ENCODE results near the gene ABCC9. TPM values are rescaled to one million over a fixed set of nuclear protein-coding genes. Genes with fewer than 3 reads are reported as not detected.

Gene ABCC9
- total RNA-seq (2014; rRNA removed; shearing (Covaris generic); ENCODE audit: low replicate concordance): not detected in 2 replicates

GRCh38 chr12:21940549-21941505 lies at the start of gene ABCC9:
Gene ABCC9, minus strand, starts transcription at chr12:21941426. Its CDS starts 4,752 bp downstream, at chr12:21936674.
- Histone ChIP-seq H2AFZ (ENCODE audit: low read length) (no peak within 1 kb of the TSS), H3K4me3 (ENCODE audit: low read length) (no peak within 1 kb of the TSS), H3K36me3 (ENCODE audit: insufficient read depth, low read length) (no peaks in the 10 kb centered on the region), H3K9ac (ENCODE audit: low read length) (no peak within 1 kb of the TSS), H3K4me1 (ENCODE audit: low read length) (no peaks in the 10 kb centered on the region), H4K20me1 (ENCODE audit: insufficient read depth, low read depth, low read length) (no peaks in the 10 kb centered on the region), H3K79me2 (ENCODE audit: low read length) (no peaks in the 10 kb centered on the region), H3K27ac (ENCODE audit: low read length) (no peak within 1 kb of the TSS), H3K4me2 (ENCODE audit: low read depth, low read length, poor library complexity, severe bottlenecking) (no peak within 1 kb of the TSS), H3K27me3 (ENCODE audit: low read length) (no peaks in the 10 kb centered on the region), H3K9me2 (replicated peaks; ENCODE audit: insufficient read depth, low read length) (no peaks in the 10 kb centered on the region), H3K9me3 (ENCODE audit: low read length) (no peaks in the 10 kb centered on the region)
- no peak for DNase-seq

- no peak overlapping the region for H3K9ac ChIP-seq (ENCODE audit: low read length)
- no peaks in the 10 kb centered on the region for H4K20me1 ChIP-seq (ENCODE audit: insufficient read depth, low read depth, low read length)
- no peaks in the 10 kb centered on the region for H3K27me3 ChIP-seq (ENCODE audit: low read length)
- no peaks in the 10 kb centered on the region for H3K9me2 ChIP-seq (replicated peaks; ENCODE audit: insufficient read depth, low read length)
- no peak overlapping the region for H3K27ac ChIP-seq (ENCODE audit: low read length)
- peak; percentile 69 for DNase-seq
- no peaks in the 10 kb centered on the region for H3K9me3 ChIP-seq (ENCODE audit: low read length)
- H2AFZ ChIP-seq (ENCODE audit: low read length): no peak overlapping the region
- H3K4me1 ChIP-seq (ENCODE audit: low read length): peaks cover 12% of the 10 kb centered on the region
- H3K36me3 ChIP-seq (ENCODE audit: insufficient read depth, low read length): no peaks in the 10 kb centered on the region
- no peak overlapping the region for H3K4me3 ChIP-seq (ENCODE audit: low read length)
- H3K79me2 ChIP-seq (ENCODE audit: low read length): no peaks in the 10 kb centered on the region
- no peak overlapping the region for H3K4me2 ChIP-seq (ENCODE audit: low read depth, low read length, poor library complexity, severe bottlenecking)
These were observed 48.7 kb upstream of the ABCC9 start for GRCh38 chr12:21989819-21990412.

- no peak overlapping the region for H3K9ac ChIP-seq (ENCODE audit: low read length)
- H3K27ac ChIP-seq (ENCODE audit: low read length): no peak overlapping the region
- H3K4me3 ChIP-seq (ENCODE audit: low read length): no peak overlapping the region
- H3K9me3 ChIP-seq (ENCODE audit: low read length): no peaks in the 10 kb centered on the region
- H4K20me1 ChIP-seq (ENCODE audit: insufficient read depth, low read depth, low read length): no peaks in the 10 kb centered on the region
- no peaks in the 10 kb centered on the region for H3K9me2 ChIP-seq (replicated peaks; ENCODE audit: insufficient read depth, low read length)
- H3K27me3 ChIP-seq (ENCODE audit: low read length): no peaks in the 10 kb centered on the region
- DNase-seq: no peak
- H2AFZ ChIP-seq (ENCODE audit: low read length): no peak overlapping the region
- no peaks in the 10 kb centered on the region for H3K36me3 ChIP-seq (ENCODE audit: insufficient read depth, low read length)
- H3K4me2 ChIP-seq (ENCODE audit: low read depth, low read length, poor library complexity, severe bottlenecking): no peak overlapping the region
- H3K79me2 ChIP-seq (ENCODE audit: low read length): no peaks in the 10 kb centered on the region
- H3K4me1 ChIP-seq (ENCODE audit: low read length): peaks cover 12% of the 10 kb centered on the region
These were observed 47.4 kb upstream of the ABCC9 start for GRCh38 chr12:21988619-21989018.

- H3K9ac ChIP-seq (ENCODE audit: low read length): no peak overlapping the region
- no peaks in the 10 kb centered on the region for H3K9me3 ChIP-seq (ENCODE audit: low read length)
- no peaks in the 10 kb centered on the region for H3K36me3 ChIP-seq (ENCODE audit: insufficient read depth, low read length)
- H3K9me2 ChIP-seq (replicated peaks; ENCODE audit: insufficient read depth, low read length): no peaks in the 10 kb centered on the region
- no peaks in the 10 kb centered on the region for H3K79me2 ChIP-seq (ENCODE audit: low read length)
- no peak for DNase-seq
- H3K27ac ChIP-seq (ENCODE audit: low read length): no peak overlapping the region
- no peaks in the 10 kb centered on the region for H3K27me3 ChIP-seq (ENCODE audit: low read length)
- no peak overlapping the region for H2AFZ ChIP-seq (ENCODE audit: low read length)
- H3K4me3 ChIP-seq (ENCODE audit: low read length): no peak overlapping the region
- no peak overlapping the region for H3K4me2 ChIP-seq (ENCODE audit: low read depth, low read length, poor library complexity, severe bottlenecking)
- no peaks in the 10 kb centered on the region for H4K20me1 ChIP-seq (ENCODE audit: insufficient read depth, low read depth, low read length)
- peaks cover 6% of the 10 kb centered on the region for H3K4me1 ChIP-seq (ENCODE audit: low read length)
These were observed 46.5 kb upstream of the ABCC9 start for GRCh38 chr12:21987755-21988154.

GRCh38 chr12:21985155-21985554 lies 43.9 kb upstream of the ABCC9 start:
- H3K4me3 ChIP-seq (ENCODE audit: low read length): no peak overlapping the region
- H3K9me3 ChIP-seq (ENCODE audit: low read length): no peaks in the 10 kb centered on the region
- H2AFZ ChIP-seq (ENCODE audit: low read length): no peak overlapping the region
- no peak overlapping the region for H3K27ac ChIP-seq (ENCODE audit: low read length)
- no peak for DNase-seq
- no peaks in the 10 kb centered on the region for H3K36me3 ChIP-seq (ENCODE audit: insufficient read depth, low read length)
- H3K4me2 ChIP-seq (ENCODE audit: low read depth, low read length, poor library complexity, severe bottlenecking): no peak overlapping the region
- H3K9ac ChIP-seq (ENCODE audit: low read length): no peak overlapping the region
- H3K27me3 ChIP-seq (ENCODE audit: low read length): no peaks in the 10 kb centered on the region
- no peaks in the 10 kb centered on the region for H3K9me2 ChIP-seq (replicated peaks; ENCODE audit: insufficient read depth, low read length)
- H3K79me2 ChIP-seq (ENCODE audit: low read length): no peaks in the 10 kb centered on the region
- no peaks in the 10 kb centered on the region for H3K4me1 ChIP-seq (ENCODE audit: low read length)
- no peaks in the 10 kb centered on the region for H4K20me1 ChIP-seq (ENCODE audit: insufficient read depth, low read depth, low read length)

- Histone ChIP-seq H3K27me3 (ENCODE audit: low read length) (no peaks in the 10 kb centered on the region), H3K9me3 (ENCODE audit: low read length) (no peaks in the 10 kb centered on the region), H2AFZ (ENCODE audit: low read length) (no peak overlapping the region), H3K4me1 (ENCODE audit: low read length) (no peaks in the 10 kb centered on the region), H3K36me3 (ENCODE audit: insufficient read depth, low read length) (no peaks in the 10 kb centered on the region), H3K9me2 (replicated peaks; ENCODE audit: insufficient read depth, low read length) (no peaks in the 10 kb centered on the region), H4K20me1 (ENCODE audit: insufficient read depth, low read depth, low read length) (no peaks in the 10 kb centered on the region), H3K9ac (ENCODE audit: low read length) (no peak overlapping the region), H3K4me2 (ENCODE audit: low read depth, low read length, poor library complexity, severe bottlenecking) (no peak overlapping the region), H3K27ac (ENCODE audit: low read length) (no peak overlapping the region), H3K4me3 (ENCODE audit: low read length) (no peak overlapping the region), H3K79me2 (ENCODE audit: low read length) (no peaks in the 10 kb centered on the region)
- DNase-seq: no peak
These were observed 43.1 kb upstream of the ABCC9 start for GRCh38 chr12:21984375-21984774.

GRCh38 chr12:21983095-21983494 lies 41.9 kb upstream of the ABCC9 start:
- H3K27ac ChIP-seq (ENCODE audit: low read length): no peak overlapping the region
- H3K9ac ChIP-seq (ENCODE audit: low read length): no peak overlapping the region
- H3K4me1 ChIP-seq (ENCODE audit: low read length): no peaks in the 10 kb centered on the region
- no peak overlapping the region for H2AFZ ChIP-seq (ENCODE audit: low read length)
- DNase-seq: no peak
- H3K79me2 ChIP-seq (ENCODE audit: low read length): no peaks in the 10 kb centered on the region
- H3K4me3 ChIP-seq (ENCODE audit: low read length): no peak overlapping the region
- H3K9me3 ChIP-seq (ENCODE audit: low read length): no peaks in the 10 kb centered on the region
- no peaks in the 10 kb centered on the region for H4K20me1 ChIP-seq (ENCODE audit: insufficient read depth, low read depth, low read length)
- no peaks in the 10 kb centered on the region for H3K36me3 ChIP-seq (ENCODE audit: insufficient read depth, low read length)
- no peaks in the 10 kb centered on the region for H3K27me3 ChIP-seq (ENCODE audit: low read length)
- H3K4me2 ChIP-seq (ENCODE audit: low read depth, low read length, poor library complexity, severe bottlenecking): no peak overlapping the region
- no peaks in the 10 kb centered on the region for H3K9me2 ChIP-seq (replicated peaks; ENCODE audit: insufficient read depth, low read length)

- no peaks in the 10 kb centered on the region for H3K9me2 ChIP-seq (replicated peaks; ENCODE audit: insufficient read depth, low read length)
- H4K20me1 ChIP-seq (ENCODE audit: insufficient read depth, low read depth, low read length): no peaks in the 10 kb centered on the region
- H3K79me2 ChIP-seq (ENCODE audit: low read length): no peaks in the 10 kb centered on the region
- no peak for DNase-seq
- H3K4me1 ChIP-seq (ENCODE audit: low read length): no peaks in the 10 kb centered on the region
- H3K9ac ChIP-seq (ENCODE audit: low read length): no peak overlapping the region
- no peak overlapping the region for H3K4me2 ChIP-seq (ENCODE audit: low read depth, low read length, poor library complexity, severe bottlenecking)
- H3K9me3 ChIP-seq (ENCODE audit: low read length): no peaks in the 10 kb centered on the region
- H3K27me3 ChIP-seq (ENCODE audit: low read length): no peaks in the 10 kb centered on the region
- H2AFZ ChIP-seq (ENCODE audit: low read length): no peak overlapping the region
- H3K4me3 ChIP-seq (ENCODE audit: low read length): no peak overlapping the region
- no peak overlapping the region for H3K27ac ChIP-seq (ENCODE audit: low read length)
- no peaks in the 10 kb centered on the region for H3K36me3 ChIP-seq (ENCODE audit: insufficient read depth, low read length)
These were observed 39.3 kb upstream of the ABCC9 start for GRCh38 chr12:21980544-21980943.

Measured in Karpas-422 (cell line).